PC-9 (cell line): ENCODE data around the gene MAGI3.

Source experiments
- EZH2 ChIP-seq: fragments of 200-600 bp; sonication (generic); IDR thresholded peaks from 2 replicates; pipeline ENCODE4 v1.8.0; 2017; ENCODE audit warnings: antibody characterized with exemption, low read depth
- TF ChIP-seq, protein P1 (sequence below): fragments of 200-600 bp; sonication (generic); conservative IDR thresholded peaks from 2 replicates; pipeline ENCODE4 v1.6.1; 2017; ENCODE audit warnings: mixed run types, antibody characterized with exemption, mild to moderate bottlenecking, moderate library complexity

DNA sequence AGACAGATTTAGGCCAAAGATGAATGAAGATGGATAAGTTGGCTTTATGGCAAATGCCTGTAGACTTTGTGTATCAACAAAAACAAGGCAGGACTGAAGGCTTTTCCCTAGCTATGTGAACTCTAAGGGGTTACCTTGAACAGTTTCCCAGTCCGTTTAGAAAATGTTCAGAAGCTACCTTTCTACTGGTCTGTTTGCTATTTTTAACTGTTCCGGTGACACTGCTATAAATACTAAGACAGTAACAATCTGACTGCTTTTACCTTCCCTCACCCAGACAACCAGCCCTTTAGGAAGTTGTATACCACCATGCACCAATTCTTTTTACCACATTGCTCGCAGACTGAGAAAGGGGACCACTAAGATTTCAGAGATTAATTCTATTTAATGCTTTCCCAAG, 266.8 kb downstream of the MAGI3 start:
- TF ChIP-seq, protein P1, sequence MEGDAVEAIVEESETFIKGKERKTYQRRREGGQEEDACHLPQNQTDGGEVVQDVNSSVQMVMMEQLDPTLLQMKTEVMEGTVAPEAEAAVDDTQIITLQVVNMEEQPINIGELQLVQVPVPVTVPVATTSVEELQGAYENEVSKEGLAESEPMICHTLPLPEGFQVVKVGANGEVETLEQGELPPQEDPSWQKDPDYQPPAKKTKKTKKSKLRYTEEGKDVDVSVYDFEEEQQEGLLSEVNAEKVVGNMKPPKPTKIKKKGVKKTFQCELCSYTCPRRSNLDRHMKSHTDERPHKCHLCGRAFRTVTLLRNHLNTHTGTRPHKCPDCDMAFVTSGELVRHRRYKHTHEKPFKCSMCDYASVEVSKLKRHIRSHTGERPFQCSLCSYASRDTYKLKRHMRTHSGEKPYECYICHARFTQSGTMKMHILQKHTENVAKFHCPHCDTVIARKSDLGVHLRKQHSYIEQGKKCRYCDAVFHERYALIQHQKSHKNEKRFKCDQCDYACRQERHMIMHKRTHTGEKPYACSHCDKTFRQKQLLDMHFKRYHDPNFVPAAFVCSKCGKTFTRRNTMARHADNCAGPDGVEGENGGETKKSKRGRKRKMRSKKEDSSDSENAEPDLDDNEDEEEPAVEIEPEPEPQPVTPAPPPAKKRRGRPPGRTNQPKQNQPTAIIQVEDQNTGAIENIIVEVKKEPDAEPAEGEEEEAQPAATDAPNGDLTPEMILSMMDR: no peak
- no peak for TF ChIP-seq EZH2
